Hematopoietic multipotent progenitor cell treated with erythropoietin and hydrocortisone succinate and interleukin-3 and kit ligand, for 8 days (in vitro differentiated cells): ENCODE measurements around the gene MAPT.
"Not testable (repeated sequence)": the region's sequence is repeated elsewhere in the genome, so short reads cannot be mapped to it uniquely, and the experiment has no call there.

Experiments used
- DNase-seq: peaks from one replicate; pipeline ENCODE4 v3.0.0-alpha.2; 2015

MAPT gene

GRCh38 chr17:46019408-46019925 lies 125.1 kb downstream of the MAPT start:
- DNase-seq = not testable (repeated sequence)

DNA sequence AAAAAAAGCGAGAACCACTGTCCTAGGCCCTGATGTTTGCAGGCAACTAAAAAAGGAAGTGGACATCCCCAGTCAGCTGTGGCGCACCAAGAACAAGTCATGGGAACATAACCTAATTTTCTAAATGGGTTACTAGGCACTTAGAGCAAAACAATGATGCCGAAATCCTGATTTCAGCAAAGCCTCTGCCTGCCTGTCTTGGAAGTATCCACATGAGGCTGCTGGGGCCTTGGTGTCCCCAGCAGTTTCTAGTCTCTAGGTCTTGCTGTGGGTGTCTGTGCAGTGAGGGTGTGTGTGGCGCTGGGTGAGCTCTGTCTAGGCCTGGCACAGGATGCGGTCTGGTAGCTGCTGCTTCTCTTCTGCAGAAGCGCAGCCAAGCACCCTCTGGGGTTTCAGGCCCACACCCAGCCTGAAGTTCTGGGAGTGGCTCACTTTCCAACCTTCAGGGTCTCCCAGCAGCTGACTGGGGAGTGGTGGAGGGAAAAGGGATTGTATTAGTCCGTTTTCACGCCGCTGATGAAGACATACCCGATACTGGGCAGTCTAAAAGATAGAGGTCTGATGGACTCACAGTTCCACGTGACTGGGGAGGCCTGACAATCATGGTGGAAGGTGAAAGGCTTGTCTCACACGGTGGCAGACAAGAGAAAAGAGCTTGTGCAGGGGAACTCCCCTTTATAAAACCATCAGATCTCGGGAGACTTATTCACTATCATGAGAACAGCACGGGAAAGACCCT lies 125.8 kb downstream of the MAPT start:
- DNase-seq = no peak

DNA sequence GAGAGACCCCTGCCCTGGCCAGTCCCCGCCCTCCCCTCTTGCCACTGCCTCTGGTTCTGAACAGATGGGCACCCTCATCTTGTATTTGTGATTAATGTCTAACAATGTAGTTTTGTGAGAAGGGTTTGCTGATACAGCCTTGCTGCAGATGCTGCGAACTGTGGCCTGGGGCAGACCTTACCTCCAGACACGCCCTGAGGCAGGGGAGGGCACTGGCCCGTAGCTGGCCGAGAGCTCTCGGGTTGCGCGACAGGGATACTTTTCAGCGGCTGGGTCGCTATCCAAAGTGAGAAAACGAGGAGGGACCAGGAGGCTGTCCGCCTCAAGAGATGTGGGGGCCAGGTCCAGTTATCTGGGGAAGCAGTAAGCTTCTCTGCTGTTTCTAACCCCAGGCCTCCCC lies 126.6 kb downstream of the MAPT start:
- DNase-seq = no peak

DNA sequence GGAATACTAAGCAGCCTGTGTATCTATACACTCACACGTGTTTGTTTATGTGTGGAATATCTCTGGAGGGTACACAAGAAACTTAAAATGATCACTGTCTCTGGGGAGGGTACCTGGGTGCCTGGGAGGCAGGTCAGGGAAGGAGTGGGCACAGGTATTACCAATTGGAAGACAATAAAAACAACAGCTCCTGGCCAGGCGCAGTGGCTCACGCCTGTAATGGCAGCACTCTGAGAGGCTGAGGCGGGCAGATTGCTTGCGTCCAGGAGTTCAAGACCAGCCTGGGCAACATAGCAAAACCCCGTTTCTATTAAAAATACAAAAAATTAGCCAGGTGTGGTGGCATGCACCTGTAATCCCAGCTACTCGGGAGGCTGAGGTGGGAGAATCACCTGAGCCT lies 129.0 kb downstream of the MAPT start:
- not testable (repeated sequence) for DNase-seq

- DNase-seq = no peak
These were observed 129.5 kb downstream of the MAPT start for GRCh38 chr17:46023783-46024388.

GRCh38 chr17:46024590-46024989 lies 130.2 kb downstream of the MAPT start:
- no peak for DNase-seq

GRCh38 chr17:46025060-46025459 lies 130.7 kb downstream of the MAPT start:
- DNase-seq = no peak

- no peak for DNase-seq
These were observed 131.3 kb downstream of the MAPT start for GRCh38 chr17:46025510-46026165.

DNA sequence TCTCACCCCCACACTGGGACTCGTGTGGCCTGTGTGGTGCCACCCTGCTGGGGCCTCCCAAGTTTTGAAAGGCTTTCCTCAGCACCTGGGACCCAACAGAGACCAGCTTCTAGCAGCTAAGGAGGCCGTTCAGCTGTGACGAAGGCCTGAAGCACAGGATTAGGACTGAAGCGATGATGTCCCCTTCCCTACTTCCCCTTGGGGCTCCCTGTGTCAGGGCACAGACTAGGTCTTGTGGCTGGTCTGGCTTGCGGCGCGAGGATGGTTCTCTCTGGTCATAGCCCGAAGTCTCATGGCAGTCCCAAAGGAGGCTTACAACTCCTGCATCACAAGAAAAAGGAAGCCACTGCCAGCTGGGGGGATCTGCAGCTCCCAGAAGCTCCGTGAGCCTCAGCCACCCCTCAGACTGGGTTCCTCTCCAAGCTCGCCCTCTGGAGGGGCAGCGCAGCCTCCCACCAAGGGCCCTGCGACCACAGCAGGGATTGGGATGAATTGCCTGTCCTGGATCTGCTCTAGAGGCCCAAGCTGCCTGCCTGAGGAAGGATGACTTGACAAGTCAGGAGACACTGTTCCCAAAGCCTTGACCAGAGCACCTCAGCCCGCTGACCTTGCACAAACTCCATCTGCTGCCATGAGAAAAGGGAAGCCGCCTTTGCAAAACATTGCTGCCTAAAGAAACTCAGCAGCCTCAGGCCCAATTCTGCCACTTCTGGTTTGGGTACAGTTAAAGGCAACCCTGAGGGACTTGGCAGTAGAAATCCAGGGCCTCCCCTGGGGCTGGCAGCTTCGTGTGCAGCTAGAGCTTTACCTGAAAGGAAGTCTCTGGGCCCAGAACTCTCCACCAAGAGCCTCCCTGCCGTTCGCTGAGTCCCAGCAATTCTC lies 132.1 kb downstream of the MAPT start:
- no peak for DNase-seq

- DNase-seq = no peak
These were observed 133.0 kb downstream of the MAPT start for GRCh38 chr17:46027048-46027975.

DNA sequence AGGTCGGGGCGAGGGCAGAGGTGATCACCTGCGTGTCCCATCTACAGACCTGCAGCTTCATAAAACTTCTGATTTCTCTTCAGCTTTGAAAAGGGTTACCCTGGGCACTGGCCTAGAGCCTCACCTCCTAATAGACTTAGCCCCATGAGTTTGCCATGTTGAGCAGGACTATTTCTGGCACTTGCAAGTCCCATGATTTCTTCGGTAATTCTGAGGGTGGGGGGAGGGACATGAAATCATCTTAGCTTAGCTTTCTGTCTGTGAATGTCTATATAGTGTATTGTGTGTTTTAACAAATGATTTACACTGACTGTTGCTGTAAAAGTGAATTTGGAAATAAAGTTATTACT lies 133.6 kb downstream of the MAPT start:
- DNase-seq = no peak

GRCh38 chr17:46028374-46028773 lies 134.0 kb downstream of the MAPT start:
- no peak for DNase-seq

GRCh38 chr17:46028981-46029565 lies 134.7 kb downstream of the MAPT start:
- peak; percentile 41 for DNase-seq

GRCh38 chr17:46029627-46030026 lies 135.3 kb downstream of the MAPT start:
- DNase-seq = no peak

DNA sequence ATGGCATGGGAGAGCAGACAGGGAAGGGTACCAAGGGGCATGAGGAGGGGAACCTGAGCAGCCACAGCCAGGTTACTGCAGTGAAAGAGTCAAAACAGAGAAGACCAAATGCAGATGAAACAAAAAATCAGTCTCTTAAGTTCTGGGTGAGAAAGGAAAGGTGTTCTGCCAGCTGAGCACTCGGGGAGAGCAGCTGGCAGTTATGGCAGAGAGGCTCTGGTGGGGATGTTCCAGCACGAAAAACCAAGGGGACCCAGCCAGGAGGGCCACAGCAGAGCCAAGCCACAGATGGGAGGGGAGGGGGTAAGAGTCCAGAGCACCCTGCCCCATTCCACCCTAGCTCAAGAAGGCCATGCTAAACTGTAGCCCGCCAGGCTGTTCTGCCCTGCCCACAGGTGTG lies 136.4 kb downstream of the MAPT start:
- no peak for DNase-seq

- DNase-seq = no peak
These were observed 137.1 kb downstream of the MAPT start for GRCh38 chr17:46031440-46031839.

DNA sequence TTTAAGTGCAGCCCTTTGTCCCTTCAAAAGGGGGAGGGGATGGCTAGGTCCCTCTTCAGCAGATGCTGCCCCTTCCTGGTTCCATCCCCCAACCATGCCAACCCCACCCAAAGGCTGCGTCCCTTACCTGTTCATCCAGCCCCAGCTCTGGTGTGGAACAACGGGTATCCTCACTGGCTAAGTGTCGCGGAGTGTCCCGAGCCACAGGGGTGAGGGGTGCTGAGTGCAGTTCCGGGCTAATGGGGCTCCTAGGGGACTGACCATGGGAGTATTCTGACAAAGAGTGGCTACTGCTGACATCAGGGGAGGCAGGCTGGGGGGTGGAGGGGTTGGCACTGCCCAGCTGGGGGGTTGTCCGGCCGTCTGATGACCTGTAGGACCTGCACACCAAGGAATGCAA lies 137.6 kb downstream of the MAPT start:
- no peak for DNase-seq

DNA sequence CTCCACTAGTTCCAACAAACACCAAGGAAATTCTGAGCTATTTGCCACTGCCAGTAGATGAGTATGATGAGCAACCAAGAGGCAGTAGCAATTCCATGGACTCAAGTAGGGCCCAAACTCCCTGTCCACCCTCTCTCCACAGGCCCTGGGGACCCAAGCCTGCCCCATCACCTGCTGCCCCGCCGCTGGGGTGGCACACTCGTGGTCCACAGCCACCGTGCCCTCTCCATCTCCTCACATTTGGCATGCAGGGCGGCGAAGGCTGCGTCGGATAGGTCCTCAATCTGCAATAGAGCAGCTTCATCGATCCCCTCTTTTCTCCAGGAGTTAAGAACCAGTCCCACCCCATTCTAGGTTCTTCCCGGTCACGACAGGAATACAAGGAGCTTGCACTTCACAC lies 138.6 kb downstream of the MAPT start:
- no peak for DNase-seq

DNA sequence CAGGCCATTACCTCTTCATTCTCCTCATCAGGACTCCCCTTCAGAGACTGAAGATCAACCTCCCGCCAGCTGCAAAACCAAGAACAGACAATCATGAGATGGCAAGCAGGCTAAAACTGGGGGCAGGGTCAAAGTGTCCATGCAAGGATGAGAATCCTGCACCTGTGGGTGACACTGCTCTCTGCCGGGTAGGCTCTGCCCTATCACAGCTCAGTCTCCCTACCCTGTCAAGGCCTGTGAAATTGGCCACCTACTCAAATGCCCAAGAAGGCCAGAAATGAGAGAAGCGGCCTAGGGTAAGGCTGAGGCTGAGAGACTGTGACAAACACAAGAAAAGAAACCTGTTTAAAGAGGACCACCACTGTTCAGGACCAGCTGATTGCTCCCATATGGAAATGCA lies 139.0 kb downstream of the MAPT start:
- DNase-seq = no peak

DNA sequence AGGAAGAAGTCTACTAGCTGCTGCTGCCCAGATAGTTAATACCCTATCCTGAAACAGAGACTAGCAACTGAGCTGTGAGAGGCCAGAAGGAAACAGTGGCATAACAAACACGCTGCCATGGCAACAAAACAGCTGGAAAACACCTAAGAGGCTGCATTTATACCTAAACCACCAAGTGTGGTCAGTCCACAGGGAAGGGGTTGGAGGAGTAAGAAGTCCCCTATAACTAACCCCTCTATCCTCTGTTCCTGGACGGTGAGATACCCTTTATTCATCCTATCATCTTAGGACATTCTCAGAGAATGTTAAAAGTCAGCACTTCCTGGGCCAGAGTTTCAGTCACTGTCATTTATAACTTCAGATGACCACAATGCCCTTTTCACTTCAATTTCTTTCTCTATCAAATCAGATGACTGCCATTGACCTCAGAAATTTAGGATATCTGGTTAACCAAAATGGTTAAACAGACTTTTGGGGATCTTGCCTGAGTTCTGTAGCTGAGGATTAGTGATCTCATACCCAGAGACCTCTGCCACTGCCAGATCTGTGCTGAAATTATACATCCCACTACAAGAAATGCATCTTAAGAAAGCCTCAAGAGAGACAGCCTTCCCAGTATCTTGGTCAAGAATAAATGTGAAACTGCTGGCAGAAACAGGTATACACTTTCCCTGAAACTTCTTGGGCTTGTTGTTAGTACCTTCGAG lies 140.9 kb downstream of the MAPT start:
- DNase-seq = no peak

DNA sequence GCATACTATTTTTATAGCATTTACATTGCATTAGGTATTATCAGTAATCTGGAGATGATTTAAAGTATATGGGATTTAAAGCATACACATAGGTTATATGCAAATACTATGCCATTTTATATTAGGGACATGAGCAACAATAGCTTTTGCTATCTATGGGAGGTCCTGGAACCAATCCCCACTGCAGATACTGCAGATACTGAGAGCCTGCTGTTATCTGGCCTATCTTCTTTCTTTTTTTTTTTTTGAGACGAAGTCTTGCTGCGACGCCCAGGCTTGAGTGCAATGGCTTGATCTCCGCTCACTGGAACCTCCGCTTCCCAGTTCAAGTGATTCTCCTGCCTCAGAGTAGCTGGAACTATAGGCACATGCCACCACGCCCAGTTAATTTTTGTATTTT lies 142.1 kb downstream of the MAPT start:
- DNase-seq = no peak
